Measurements from ENCODE around the gene USP35.
A peak's percentile ranks its signal among the peaks of the same experiment; 100 is the strongest.

Gene USP35

GRCh38 chr11:78188286-78189173, at the start of gene USP35, which contains the start of gene KCTD21:
Gene USP35, plus strand, starts transcription at chr11:78188919. Its CDS starts 7,327 bp downstream, at chr11:78196246.
Gene KCTD21, minus strand, starts transcription at chr11:78188626. Its CDS starts 14,072 bp downstream, at chr11:78174554.
- peak; percentile 99 for DNase-seq

GRCh38 chr11:78139422-78140391, 49.0 kb upstream of the USP35 start, which contains the start of gene ALG8:
Gene ALG8, minus strand, starts transcription at chr11:78139626. Its CDS starts 38 bp downstream, at chr11:78139588.
- peak; percentile 99 for DNase-seq

GRCh38 chr11:78140392-78141077, 48.2 kb upstream of the USP35 start:
- no peak for DNase-seq

GRCh38 chr11:78145511-78146025, 43.2 kb upstream of the USP35 start:
- DNase-seq = no peak

GRCh38 chr11:78147807-78148206, 40.9 kb upstream of the USP35 start:
- no peak for DNase-seq

- peak; percentile 47 for DNase-seq
These were observed 39.1 kb upstream of the USP35 start for GRCh38 chr11:78149646-78150045.

GRCh38 chr11:78150346-78150745, 38.4 kb upstream of the USP35 start:
- no peak for DNase-seq

GRCh38 chr11:78150754-78151153, 38.0 kb upstream of the USP35 start:
- DNase-seq = no peak

GRCh38 chr11:78151804-78152203, 36.9 kb upstream of the USP35 start:
- DNase-seq = no peak

GRCh38 chr11:78156127-78156844, 32.4 kb upstream of the USP35 start:
- DNase-seq = peak; percentile 88

GRCh38 chr11:78158987-78159652, 29.6 kb upstream of the USP35 start:
- DNase-seq = no peak

- DNase-seq = no peak
These were observed 28.2 kb upstream of the USP35 start for GRCh38 chr11:78160557-78160956.

GRCh38 chr11:78161346-78161745, 27.4 kb upstream of the USP35 start:
- DNase-seq = no peak

GRCh38 chr11:78161962-78162371, 26.8 kb upstream of the USP35 start:
- no peak for DNase-seq

GRCh38 chr11:78163828-78164227, 24.9 kb upstream of the USP35 start:
- no peak for DNase-seq

GRCh38 chr11:78164471-78164870, 24.2 kb upstream of the USP35 start:
- DNase-seq = no peak

GRCh38 chr11:78166855-78167469, 21.8 kb upstream of the USP35 start:
- no peak for DNase-seq

- DNase-seq = no peak
These were observed 19.9 kb upstream of the USP35 start for GRCh38 chr11:78168539-78169477.

- DNase-seq = no peak
These were observed 18.3 kb upstream of the USP35 start for GRCh38 chr11:78170413-78170812.
